GM21825 (cell line): ENCODE data around the gene C19orf44.

Experiments used
- ATAC-seq: cut with Tn5 transposase; IDR thresholded peaks from one replicate; pipeline ENCODE4 v1.9.1; 2021; ENCODE audit warnings: mild to moderate bottlenecking, moderate library complexity; ENCODE audit not compliant: unreplicated experiment

Gene C19orf44

DNA sequence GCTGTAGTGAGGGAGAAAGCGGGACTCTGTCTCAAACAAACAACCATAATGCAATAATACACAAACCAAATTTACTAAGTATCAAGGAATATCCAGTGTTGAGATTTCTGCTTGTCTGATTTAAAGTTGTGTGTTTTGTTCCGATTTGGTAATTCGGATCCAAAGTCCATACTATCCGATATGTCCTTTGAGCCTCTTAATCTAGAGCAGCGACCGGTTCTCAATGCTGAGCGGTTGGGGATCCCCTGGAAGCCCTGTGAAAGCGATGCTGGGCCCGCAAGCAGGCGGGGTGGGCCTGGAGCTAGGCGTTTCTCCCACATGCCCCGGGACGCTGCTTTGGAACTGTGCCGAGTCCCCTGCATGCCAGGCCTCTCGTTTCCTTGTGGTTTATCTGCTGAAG is 20.2 kb downstream of the C19orf44 start:
- ATAC-seq, result no peak

DNA sequence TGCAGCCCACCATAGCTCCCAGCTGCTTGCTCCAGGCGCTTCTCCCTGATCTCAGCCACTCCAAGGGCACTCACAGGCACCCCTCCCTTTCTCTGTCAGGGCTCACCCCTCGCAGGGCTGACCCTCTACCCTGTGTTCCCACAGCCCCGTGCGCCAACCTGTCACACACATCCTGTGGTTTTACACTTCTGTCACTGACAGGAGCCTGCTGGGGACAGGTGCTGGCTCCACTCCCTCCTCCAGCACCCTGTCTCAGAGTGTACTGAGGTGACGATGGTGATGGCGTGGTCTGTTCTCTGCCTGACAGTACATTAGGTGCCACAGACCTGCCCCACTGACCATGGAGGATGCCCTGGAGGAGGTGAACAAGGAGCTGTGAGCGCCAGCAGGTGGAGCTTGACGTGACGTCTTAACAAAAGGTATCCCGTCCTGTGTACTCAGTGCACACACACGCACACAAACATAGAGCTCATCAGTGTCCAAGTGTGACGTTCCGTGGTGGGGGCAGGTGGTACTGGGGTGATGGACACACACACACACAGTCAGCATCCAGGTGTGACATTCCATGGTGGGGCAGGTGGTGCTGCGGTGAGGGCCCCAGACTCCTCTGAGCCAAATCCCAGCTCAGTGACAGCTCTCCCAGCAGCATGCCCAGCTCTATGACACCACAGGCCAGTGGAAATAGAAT is 20.9 kb downstream of the C19orf44 start:
- no peak for ATAC-seq

DNA sequence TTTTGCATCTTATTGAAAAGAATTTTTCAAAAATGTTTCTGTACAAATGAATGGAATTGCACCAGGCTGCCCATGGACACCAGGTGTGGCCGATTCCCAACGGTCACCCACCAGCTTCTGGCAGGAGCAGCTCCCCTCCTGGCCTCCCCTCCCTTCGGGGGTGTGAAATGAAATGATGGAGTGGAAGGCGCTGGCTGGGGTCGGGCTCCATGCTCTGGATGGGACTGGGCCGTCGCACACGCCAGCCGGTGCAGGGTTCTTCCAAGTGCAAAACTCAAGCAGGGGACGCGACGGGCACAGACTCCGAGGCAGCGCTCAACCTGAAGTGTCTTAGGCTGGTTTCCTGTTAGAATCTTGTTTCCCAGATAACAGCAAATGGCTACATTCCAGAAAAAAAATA is 21.9 kb downstream of the C19orf44 start:
- ATAC-seq, result no peak

DNA sequence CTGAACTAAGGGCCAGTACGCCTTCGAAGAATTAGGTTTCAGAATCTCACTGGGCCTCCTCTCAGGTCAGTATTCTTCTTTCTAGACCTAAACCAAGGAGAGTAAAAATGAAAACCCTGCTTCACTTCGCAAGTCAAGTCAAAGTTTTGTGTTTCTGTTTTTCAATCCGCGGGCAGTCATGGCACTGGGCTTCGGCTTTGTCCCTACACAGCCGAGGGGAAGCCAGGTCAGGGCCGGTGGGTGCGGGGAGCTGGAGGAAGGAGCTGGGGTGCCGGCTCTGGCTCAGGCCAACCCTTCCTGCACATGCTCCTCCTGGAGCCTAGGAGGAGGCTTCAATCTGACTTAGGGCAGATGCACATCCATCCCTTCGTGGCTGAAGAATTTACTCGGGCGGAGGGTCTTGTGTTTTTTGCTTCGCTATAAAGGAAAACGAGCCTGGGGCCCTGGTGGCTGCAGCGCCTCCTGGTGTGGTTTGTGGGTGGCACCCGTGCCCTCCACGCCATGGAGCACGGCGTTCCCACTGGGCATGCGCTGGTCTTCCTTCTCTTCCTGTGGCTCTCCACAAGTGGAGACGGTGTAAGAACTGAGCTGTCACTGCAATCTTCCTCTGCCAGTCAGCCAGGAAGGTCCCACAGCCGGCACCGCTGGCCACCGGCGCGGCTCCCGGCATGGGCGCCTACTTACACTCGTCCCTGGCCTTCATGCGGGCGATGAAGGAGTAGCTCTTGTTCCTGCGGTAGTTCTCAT is 22.5 kb downstream of the C19orf44 start:
- ATAC-seq, result no peak

DNA sequence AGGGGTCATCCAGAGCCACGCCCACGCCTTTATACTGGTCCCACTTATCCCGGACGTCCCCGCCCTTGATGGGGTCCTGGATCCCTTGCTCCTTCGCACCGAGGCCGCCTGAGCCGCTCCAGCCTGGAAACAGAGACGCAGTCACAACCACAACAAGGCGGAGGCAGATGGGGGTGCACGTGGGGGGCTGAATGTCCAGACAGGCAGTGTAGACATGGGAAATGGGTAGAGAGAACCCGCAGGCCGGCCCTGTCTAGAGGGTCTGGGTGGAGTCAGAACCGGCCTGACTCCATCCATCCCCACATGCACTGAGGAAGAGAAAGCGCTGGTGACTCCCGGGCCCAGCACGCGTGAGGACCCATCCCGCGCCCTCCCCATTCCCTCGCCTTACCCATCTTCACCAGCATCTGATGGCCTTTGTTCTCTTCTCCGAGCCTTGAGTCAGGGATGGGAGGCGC is 23.1 kb downstream of the C19orf44 start:
- no peak for ATAC-seq

DNA sequence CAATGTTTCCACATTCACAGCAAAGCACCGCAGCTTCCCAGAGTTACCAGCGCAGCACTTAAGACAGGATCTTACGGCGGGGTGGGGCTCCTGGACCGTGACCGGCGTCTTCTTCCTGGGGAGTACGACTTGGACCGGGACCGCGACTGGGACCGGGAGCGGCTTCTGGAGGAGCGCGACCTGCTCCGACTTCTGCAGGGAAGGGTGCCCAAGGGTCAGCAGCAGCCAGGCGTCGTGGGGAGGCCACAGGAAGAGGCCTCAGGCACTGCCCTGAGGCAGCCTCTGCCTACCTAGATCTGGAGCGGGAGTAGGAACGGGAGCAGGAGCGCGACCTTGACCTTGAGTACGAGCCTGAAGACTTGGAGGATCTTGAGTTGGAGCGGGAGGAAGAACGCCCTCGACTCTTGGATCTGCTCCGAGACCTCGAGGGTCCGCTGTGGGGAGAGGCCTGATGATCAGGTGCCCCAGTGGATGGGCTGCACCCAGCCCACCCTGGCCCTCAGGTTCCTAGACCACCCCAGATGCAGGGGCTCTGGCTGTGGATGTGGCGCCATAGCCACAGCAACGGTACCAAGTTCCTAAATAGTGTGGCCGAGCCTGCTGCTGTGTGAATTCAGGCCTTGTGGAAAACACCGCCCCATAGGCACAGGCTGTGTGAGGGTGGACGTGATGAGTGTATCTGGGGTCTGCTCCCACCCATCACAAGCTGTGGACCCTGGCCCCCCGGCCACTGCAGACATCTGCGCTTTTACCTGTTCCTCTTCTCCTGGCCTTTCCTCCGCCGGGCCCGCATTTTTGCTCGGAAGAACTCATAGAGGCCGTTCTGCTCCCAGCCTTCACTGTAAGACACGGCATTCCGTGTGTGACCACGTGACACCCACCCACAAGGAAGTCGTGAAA is 24.1 kb downstream of the C19orf44 start:
- ATAC-seq, result no peak

DNA sequence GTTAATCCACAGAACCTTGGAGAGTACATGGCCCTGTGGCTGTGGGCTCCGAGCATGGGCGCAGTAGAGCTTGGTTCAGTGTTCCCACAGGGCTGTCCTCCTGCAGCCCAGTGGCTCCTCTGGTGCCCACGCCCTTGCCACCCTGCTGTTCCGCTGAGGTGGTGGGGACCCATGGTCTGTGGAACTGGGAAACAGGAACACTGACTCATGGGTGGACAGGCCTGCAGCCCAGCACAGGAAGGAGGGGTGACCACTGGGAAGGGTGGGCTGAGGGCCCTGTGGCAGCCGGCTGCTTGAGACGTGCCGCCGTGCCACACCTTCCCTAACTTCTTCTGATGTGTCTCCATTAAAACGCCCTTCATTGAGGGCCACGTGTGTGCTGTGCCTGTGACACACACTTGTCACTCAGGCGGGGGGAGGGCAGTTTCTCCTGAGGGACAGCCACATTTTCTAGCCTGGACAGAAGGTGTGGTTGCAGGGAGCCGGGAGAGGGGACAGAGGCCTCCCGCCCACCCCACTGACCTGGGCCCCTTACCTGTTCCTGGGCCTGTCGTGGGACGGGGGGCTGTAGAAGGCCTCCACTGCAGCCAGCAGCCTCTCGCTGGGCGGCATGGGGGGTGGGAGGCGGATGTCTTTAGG is 24.9 kb downstream of the C19orf44 start:
- ATAC-seq, result no peak

DNA sequence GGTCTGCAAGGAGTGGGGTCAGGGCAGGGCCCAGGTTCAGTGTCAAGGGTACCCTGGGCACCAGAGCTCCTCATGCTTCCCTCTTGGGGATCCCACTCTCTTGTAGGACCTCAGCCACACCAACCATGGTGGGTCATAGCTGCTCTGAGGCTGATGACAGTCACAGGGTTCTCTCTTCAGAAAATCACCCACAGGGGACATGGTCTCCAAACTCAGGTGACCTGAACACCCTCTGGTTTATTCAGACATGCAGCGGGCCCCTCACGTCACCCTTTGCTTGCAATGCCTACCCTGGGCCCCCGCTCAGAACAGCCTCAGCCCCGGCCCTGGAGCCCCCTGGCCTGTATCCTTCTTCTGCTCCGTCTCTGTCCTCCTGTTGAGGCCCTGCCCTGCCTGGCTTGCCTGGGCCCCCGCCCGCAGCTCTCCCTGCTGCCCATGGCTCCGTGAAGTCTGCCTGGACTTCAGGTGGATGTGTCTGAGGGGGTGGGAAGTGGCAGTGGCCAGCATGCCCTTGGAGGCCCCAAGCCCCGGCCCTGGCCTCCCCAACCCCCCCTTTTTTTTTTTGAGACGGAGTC is 25.6 kb downstream of the C19orf44 start:
- no peak for ATAC-seq

DNA sequence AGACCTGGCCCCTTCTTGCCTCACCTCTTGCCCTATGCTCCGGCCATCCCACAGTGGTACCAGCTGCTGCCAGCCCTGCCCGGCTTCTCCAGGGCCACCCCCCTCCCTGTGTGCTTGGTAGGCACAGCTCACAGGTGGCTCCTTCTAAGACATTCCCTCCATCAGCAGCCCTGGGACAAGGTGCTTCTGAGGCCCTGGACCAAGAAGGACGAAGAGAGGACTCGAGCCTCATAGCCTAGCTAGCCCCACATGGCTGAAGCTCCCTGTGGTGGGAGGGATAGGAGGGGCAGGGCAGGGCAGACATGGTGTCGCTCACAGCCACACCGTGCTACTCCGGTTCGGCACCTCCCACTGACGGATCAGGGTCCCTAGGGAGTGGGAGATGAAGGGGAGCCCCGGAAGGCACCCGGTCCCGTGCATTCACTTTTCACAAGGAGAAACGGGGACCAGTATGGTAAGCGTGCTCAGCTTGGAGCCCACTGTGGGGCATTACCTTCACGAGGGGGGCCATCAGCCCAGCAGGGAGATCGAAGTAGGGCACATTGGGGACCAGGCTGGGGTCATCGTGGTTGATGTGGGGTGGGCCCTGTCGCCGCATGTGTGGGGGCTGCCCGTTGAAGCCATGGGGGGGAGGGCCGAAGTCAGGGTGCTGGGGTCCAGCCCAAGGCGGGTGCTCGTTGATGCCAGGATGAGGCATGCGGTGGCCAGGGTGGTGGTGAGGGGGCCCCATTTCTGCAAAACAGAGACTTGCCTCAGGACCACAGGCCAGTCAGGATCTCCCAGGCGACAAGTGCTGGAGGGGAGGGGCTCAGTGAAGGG is 26.6 kb downstream of the C19orf44 start:
- no peak for ATAC-seq

DNA sequence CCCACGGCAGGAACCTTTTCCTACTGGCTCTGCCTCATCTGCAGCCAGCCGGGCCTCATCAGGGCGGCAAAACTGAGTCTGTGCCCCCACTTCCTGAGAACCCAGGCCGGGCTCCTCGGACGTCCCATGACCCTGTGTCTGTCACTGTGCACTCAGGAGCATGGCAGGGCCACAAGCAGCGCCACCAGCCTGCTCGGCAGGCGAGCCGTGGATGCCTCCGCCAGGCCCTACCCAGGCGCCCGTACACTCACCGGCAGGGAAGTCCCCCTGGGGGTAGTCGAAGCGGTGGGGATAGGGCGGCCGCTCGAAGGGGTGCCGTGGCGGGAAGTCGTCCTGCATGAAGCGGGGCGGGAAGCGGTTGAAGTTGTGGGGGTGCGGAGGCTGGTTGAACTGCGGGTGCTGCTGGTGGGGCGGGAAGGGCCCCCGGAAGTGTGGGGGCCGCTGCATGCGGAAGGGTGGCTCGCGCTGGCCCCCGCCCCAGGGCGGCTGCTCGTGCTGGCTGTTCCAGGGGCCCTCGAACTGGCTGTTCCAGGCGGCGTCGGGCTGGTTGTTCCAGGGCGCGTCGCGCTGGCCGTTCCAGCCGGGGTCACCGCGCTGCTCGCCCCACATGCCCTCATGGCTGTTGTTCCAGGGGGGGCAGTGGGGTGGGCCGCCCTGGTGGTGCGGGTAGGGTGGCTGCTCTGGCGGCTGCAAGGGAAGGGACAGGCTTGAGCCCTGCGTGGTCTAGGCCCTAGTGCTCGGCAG is 29.0 kb downstream of the C19orf44 start:
- ATAC-seq, result no peak

DNA sequence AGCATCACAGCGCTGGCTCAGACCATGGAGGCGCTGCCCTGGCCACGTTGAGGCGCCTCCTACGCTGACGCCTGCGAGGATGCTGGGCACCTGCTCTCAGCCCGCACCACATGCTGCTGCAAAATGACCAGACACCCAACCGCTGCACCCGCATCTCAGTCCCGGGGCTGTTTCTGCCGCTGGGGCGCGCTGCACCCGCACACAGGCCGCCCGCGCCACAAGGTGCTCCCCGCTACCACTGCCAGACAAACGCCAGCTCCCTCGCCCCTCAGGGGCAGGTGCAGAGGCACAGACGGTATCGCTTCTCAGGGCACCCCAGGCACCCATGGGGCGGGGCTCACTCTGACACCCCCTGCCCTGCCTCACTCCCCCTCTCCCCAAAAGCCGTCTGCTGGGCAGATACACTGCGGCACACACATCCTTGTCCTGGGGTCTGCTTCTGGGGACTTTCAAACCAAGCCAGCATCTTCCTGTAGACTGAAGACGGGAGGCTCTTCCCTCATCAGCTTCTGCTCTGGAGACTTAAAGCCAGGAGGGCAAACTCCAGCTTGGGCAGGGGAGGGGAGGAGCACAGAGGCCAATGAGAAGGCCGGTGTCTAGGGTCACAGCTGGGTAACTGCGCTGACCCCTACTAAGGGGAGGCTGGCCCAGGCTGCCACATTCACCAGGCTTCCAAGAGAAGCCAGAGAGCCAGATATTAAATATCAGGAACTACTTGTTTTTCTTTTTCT is 29.7 kb downstream of the C19orf44 start:
- no peak for ATAC-seq

DNA sequence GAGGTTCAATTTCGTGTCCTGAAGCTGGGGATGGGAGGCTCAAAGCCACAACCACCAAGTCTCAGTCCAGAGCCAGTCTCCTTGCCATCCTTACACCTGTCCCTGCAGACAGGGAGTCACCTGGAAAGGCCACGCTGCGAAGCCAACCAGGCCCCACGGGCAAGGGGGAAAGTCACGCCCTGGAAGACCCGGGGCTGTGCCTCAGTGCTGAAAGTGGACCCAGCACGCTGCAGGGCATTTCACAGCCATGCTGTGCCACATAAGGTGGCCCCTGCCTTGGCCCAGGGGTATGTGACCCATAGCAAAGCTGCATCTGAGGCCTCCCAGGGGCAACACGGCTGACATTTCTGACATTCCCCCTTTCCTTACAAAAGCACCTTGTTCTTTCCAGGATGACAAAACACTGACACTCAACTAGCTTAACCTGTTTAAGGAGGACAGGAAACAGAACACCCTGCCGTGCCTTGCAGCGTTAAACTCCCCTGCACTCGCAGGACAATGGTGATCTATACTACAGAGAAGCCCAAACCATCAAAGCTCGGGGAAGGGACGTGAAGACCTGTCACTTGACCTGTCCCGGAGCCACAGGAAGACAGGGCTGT is 31.2 kb downstream of the C19orf44 start:
- ATAC-seq, result no peak

DNA sequence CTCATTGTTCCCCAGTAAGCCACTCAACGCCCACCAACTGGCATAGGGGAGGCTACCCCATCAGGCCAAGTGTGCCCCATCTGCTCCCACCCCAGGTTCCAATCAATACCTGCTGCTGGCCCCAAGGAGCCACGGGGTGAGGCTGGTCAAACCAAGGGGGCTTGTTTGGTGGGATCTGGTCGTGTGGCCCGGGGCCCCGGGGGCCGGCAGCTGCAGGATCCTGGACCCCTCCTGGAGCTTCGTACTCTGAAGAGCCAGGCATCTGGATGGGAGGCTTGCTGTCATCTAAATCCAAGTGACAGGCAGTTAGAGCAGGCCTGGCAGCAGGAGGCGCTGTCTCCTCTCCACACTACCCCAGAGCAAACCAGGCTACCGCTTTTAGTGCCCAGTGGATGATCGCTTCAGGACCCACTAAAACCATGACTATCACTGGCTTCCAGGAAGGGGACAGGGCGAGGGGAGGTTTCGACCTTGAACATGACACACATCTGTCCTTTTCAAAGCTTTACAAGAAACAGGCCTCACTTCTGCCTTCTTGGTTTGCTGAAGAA is 31.9 kb downstream of the C19orf44 start:
- ATAC-seq, result no peak

DNA sequence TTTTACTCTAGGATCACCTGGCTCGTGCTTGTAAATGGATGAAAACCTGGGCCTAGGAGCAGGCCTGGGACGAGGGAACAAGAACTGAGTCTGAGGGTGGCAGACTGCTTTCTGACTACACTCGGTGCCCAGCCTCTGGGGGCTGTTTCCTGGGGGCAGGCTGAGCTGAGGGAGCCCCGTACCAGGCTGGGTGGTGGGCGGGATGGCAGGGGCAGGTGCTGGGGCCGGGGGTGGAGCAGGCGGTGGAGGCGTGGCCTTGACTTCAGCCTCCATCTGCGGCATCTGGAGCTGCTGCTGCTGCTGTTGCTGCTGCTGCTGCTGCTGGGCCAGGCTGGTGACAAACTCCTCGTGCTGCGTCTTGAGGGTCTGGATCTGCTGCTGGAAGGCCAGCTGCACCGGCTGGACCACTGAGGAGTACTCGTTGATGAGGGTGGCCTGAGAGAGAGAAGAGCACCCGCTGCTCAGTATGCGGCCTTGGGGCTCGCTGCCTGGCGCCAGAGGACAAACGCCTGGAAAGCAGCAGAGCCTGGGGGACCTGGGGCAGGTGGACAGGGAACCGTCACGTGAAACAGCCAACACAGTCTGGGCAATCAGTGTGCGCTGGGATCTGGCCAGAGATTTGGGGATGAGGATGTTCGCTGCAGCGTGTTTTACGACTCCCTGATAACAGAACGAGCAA is 33.4 kb downstream of the C19orf44 start:
- no peak for ATAC-seq

DNA sequence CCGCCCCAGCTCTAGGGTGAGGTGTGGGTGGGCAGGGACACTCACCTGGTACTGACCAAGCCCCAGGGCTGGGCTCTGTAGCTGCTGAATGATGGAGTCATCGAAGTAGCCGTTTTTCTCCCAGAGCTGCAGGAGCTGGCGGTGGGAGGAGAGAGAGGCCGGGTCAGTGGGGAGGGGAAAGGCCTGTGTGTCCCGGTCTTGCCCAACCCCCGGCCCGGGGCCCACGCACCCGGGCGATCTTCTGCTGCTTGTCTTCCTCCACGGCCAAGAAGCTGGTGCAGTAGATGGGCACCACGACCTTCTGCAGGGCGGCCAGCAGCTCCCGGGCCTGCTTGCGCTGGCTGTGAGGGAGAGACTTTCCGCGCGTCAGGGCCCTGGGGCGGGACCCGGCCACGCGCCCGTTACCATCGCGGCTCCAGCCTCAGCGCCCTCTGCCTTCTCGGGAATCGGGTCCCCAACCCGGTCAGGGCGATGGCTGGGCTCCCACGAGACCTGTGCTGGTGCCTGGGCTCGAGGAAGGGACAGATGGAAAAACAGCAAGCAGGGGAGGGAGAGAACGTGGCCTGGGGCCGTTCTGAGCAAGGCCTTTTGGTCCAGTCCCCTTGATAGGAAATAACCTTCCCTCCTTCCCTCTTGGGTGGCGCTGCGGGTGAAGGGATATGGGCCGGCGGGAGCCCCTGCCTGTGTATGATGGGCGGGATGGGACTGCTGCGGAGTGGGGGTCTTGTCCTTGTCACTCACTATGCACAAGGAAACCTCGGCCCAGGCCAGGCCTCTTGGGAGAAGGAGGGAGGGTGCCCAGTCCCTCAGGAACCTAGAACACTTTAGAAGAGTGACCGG is 34.6 kb downstream of the C19orf44 start:
- ATAC-seq, result no peak

DNA sequence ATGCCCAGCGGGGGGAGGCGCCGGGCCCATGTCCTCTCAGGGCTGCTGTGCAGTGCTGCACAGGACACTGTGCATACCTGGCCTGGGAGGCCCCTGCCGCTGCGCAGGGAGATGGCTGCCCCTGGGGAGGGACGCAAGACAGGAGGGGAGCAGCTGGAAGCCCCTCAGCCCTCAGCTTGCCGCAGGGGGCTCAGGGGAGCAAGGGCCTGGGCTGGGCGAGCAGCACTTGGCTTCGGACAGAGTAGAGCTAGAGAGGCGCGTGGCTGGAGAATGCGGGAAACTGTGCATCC is 35.1 kb downstream of the C19orf44 start:
- no peak for ATAC-seq
